ENCODE data around the gene BCL2.

- TF ChIP-seq GATA2 (IDR thresholded peaks at IDR 0.05; ENCODE audit: low read depth, low read length) = no peak
- no peak for TF ChIP-seq GATA3 (IDR thresholded peaks at IDR 0.05; ENCODE audit: low read depth, low read length)
Observed at GRCh38 chr18:63257453-63257852, 62.1 kb downstream of the BCL2 start.
